NOMO-1 treated with dmso at 0.1 percent for 144 hours (cell line): ENCODE measurements around the gene CRBN.

ENCODE experiments used
- DNase-seq: peaks from one replicate; lab custom pipeline; 2025; ENCODE audit not compliant: unreplicated experiment; lab: John Stamatoyannopoulos, UW

CRBN gene

DNA sequence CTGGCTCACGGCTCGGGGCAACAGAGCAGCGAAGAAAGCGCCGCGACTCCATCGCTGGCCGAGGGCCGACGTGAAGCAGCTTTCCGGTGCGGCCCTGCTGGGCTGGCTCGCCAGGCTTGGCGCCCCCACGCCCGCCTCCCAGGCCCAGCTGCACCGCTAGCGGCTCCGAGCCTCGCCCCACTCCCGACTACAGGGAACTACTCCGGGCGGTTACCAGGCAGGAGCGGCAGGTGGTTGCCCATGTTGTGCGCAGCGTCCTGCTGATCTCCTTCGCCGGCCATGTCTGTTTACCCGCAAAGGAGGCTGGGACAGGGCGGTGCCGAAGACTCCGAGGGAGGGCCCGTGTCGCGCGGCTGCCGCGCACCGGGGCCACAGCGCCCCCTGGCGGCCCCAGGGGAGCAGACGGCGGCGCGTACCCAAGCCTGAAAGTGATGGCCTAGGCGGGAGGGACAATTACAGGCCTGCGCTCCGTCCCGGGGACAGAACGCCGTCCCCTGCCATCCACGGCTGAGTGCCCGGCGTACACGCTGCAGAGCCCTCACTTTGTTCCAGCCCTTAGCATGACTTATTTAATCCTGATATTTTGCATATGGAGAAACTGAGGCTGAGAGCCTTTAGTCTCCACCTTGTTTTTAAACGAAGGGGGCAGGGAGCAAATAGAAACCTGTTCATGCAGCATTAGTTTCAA is at the start of gene CRBN:
TSS of gene CRBN (minus strand) at position 285 of the 688 bp plus-strand sequence. CDS start at position 281, 4 bp downstream.
- peak; percentile 74 for DNase-seq

DNA sequence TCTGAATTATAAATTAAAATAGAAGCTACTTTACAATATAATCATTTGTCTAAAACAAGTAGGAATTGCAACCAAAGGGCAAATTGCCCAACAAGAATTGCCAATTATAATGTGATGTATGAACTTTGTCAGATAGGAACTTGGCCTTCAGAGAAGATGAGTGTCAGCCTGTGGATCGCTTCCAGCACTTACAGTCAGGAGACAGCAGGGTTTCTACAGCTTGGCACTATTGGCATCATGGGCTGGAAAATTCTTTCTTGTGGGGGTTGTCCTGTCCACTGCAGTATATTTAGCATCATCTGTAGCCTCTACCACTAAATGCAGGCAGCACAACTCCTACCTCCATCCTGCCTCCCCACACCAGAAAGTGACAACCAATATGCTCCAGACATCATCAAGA is 48.1 kb upstream of the CRBN start:
- no peak for DNase-seq

DNA sequence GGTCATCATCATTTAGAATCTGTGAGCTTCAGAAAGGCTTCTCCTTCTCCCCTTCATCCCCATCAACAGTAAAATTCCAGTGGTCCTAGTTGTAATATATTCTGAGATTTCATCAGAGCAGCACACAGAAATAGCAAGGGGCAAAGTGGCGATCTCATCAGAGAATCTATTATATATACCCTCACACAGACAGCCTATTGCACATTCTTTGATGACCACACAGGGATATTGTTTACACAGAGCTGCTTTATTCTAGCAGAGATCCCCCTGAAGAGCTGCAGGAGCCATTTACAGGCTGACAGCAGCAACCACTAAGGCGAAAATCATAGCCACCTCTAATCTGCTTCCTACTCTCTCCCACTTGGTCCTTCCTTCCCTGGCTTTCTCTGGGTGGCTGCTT is 42.0 kb upstream of the CRBN start:
- DNase-seq = no peak

DNA sequence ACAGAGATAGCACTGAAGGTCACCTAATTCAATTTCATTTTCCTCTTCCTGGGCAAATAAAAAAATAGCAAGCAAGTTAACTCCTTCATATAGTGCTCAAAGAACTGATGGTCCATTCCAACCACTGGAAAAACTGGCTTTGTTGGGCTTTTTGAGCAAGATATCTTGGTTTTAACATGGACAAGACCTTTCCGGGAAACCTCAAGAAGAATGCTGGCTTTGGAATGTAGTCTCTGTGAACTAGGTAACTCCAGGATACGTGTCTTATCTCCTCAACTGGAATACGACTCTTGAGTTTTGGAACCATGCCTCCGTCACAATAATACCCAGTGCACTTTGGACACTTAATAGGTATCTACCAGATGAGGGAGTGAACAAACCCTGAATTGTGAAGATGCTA is 36.9 kb upstream of the CRBN start:
- no peak for DNase-seq

DNA sequence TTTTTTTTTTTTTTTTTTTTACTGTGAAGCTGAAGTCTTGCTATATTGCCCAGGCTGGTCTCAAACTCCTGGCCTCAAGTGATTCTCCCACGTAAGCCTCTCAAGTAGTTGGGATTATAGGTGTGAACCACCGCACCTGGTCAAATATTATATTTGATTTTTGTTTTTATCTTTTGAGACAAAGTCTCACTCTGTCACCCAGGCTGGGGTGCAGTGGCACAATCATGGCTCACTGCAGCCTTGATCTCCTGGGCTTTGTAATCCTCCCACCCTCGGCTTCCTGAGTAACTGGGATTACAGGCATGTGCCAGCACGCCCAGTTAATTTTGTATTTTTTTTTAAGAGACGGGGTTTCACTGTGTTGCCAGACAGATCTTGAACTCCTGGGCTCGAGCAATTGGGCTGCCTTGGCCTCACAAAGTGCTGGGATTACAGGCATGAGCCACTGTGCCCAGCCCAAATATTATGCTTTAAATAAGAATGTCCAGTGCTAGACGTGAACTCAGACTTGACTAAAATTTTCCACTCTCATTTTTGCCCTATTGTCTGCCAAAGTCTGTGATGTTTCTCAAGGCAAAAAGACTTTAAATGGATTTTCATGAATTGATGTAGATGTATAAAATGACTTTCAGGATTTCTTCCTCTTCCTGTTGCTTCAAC is 33.4 kb upstream of the CRBN start:
- no peak for DNase-seq

DNA sequence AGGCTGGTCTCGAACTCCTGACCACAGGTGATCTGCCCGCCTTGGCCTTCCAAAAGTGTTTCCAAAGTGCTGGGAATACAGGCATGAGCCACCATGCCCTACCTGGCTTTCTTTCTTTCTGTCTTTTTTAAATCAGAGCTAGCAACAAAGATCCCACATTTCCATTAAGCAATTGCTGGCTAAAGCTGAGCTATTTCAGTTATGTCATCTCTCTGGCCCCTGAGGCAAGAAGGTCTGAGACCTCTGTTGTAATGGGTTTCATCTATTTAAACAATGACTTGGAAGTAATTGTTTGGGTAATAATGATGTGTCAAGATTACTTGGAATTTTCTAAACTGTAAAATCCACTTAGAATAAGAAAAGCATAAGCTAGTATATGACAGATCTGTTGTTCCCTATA is 30.2 kb upstream of the CRBN start:
- no peak for DNase-seq

DNA sequence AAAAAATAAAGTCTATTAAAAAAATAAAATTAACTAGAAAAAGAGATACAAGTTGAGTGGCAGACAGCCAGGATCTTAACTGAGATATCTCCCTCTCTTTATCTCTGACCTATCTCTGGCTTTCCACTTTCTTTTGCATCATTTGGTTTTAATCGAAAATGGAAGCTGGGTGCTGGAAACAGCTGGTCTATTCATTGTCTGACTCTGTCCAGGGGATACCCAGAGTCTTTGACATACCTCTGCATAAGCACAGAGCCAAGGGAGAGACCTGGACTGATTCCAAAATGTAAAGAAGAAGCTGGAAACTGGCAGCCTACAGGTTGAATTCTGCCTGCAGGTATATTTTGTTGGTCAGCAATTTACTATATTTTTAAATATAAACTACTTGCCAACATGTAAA is 29.6 kb upstream of the CRBN start:
- DNase-seq = no peak

DNA sequence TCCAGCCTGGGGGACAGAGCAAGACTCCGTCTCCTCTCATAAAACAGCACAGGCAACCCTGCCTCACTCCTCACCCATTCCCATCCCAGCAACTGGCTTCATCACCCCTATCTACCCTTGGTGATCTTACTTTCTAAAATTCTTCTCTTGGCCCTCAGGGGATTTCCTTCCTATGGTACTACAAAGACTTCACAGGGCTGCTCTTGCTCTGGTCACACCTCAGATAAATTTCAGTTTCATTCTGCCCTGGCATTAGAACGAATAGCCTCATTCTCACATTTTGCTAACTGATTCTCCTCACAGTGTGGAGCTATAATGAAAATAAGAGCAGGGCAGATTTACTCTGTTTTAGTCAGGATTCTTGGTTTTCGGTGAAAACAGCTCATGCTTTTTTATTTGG is 22.1 kb upstream of the CRBN start:
- DNase-seq = no peak

DNA sequence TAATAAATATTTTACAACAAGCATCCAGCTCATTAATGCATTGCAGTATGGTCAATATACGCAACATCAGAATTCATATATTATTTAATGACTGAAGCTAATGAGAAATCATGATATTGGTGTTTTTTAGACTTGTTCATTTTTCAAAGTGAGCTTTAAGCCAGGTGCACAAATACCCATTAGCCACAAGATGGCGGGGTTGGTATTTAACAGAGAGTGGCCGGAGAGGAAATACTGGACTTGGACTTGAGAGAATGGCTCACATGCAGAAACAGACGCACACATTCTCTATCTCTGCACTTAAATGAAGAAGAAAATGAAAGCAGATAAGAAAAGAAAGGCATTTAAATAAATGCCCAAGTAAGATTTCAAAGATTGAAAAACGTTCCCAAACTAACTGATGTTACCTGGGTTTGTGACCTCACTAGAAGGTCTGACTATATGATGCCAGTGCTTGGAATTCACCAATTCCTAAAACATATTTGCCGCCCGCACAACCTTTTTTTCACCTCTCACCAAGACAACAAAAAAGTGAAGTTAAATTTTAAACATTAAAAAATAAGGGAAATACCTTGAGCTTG is 21.2 kb upstream of the CRBN start:
- DNase-seq = peak; percentile 29

DNA sequence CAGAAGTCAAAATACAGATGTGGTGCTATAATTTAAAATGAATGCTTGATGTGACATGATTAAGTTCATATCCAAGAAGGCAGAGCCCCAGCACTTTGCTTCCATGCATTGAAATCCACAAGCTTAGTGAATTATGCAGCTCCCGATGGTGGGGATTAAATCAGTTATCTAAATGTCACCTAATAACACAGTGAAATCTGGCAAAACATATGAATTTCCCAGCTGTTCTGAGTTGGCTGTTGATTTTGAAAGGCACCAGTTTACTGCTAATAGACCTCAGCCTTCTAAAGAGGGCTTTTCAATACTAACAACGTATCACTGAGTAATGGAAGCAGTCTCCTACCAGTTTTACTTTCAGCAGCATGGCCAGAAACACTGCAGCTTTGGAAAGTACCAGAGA is 19.8 kb upstream of the CRBN start:
- DNase-seq = no peak

DNA sequence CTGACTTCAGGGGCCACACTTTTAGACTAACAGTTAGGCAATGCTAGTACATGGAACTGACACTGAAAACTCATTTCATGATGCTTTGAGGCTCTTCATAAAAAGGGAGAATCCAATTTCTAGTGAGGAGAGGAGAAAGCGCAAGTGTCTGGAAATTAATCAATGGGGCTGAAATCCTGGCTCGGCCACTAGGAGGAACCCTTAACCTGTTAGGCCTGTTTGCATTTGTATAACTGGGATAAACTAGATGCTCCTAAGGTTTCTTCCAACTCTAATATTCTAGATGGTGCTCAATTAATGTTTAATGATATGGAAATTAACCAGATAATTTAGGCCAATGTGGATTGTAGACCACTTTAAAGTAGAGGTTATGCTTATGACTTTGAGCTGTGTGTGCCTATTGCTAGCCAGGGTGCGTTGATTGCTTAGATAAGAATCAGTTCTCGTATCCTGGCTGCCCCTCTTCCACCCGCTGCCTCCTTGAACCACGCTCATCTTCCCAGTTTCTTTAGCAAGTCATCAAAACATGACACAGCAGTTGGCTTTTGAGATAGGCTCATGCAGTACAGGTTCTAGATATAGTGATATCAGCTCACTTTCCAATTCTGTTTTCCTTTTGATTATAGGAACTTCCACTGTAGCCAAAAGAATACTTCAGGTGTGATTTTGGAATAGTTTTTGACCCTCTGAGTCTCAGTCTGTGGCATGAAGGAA is 16.8 kb upstream of the CRBN start:
- DNase-seq = no peak

DNA sequence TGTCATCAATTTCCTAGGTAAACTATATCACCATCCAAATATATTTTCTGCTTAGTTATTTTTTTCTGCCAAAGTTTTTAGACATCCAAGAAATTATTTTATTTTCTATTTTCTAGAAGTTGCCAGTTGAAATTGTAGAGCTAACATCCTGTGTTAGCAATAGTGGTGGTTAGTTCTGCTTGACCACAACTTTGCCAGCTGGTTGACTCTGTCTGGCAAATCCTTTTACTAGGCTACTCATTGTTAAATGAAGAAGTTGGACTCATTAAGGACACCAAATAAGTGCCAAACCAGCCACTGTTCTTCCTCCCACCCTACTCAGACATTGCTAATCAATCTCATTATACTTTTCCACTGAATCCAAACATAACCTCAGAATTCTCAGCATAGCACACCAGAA is 15.4 kb upstream of the CRBN start:
- no peak for DNase-seq

DNA sequence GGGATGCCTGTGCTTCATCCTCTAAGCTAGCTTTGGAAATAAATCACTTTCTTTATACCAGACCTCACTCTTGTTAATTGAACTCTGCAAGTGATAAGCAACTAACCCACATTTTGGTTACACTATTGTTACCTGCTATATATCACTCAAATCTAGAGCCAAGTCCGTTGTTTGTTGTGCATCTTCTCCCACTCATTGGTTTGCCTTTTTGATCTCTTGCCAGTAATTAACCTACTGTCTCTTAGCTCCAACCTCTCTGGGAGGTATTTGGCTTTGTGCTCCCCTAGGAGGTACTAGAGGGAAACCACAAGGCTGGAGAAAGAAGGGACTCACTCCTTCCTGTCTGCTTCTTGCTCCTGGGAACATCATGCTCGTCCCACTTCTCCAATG is 12.8 kb upstream of the CRBN start:
- no peak for DNase-seq

DNA sequence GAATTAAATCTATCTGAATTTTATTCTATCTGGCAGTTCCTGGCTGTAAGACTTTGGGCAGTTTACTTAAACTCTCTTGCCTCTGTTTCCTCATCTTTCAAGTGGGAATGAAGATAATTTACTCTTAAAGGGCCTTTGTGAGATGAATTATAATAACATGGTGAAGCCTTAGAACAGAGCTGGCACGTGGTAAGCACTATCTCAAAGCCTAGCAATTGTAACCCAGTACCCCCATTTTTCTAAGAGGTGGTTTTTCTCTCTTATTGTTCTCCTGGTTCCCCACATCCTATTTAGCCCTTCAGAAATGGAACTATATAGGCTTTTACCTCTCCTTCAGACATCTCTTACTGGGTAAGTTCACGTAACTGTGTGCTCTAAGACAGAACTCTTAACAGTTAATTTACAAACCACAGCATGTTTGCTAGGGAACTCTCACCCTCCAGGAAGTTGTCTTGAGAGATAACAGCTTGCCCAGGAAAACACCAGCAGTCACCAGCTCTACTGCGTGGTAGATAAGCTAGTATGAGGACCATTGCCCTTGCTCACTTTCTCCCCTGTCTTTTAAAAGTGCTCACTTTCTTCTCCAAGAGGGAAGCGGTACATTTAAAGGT is 12.3 kb upstream of the CRBN start:
- DNase-seq = no peak

DNA sequence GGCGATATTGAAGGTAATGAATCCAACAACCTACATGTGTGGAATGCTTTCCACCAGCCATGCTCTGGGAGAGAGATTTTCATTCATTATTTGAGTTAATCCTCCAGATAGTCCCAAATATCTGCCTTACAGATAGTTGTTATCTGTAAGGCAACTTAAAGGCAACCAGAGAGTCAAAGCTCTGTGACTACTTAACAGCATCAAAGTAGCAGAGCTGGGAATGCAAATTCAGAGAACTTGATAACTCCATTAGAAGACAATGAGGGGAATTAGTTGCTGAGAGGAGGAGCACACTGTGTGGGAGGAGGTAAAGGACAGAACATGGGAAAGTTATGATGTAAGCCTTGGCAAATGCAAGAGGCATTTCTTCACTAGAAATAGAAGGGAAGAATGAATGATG is 10.5 kb upstream of the CRBN start:
- DNase-seq = no peak

DNA sequence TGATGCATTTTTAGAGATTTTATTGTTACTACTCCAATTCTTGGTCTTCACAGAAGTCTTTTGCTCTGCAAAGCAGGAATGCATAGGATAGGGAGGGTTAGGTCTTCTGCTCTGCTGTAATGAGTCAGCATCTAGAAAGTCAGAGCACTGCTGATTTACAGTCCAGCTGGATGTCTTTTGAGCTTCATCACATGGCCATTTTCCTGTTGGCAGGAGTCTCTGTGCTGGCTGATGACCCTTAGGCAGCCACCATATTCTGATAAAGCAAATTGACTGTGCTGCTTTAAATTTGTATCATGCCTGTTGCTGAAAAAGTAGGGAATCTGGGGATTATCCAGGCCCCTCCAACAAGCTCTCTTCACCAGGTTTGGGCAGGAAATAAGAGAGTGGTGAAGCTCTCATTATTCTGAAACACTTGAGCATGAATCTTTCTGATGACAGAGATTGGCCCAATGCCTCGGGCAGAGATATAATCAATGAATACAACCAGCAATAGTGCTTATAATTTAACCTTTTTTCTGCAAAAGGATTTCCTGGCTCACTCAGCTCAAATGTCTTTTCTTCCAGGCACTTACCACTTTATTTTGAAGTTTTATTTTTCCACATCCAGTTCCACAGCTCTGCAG is 9.7 kb upstream of the CRBN start:
- no peak for DNase-seq

DNA sequence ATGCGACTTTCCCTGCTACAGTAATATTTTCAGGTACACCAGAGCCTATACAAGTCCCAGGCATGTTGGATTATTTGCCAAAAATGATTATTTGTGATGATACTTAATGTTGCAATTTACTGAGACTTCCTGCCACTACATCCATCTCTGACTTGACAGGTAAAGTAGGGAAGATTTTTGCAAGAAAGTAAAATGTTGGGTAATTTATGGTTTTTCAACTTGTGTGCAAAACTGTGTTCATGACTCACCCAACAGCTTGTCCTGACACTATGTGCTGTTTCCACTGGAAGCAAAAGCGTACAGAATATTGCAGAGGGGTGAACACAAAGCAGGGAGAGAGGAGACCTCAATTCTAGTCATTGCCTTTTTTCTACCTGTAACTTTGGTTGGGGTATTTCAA is 5.4 kb upstream of the CRBN start:
- peak; percentile 14 for DNase-seq

DNA sequence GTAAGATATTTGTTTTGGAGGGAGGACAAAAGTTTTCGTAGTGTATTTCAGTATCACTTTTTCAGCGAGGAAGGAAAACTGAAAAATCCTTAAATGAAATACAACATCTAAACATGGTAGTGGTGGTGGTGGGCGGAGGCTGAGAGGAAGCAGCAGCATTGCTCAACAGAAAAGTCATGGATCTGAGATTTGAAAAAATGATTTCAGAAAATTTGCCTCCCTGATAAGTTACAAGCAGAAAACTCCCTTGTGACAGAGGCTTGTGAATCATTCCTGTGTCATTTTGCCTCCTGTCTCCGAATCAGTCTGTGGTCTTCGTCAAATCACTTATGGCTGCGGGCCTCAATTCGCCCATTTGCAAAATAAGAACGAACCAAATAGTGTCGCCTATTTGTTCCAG is 965 bp upstream of the CRBN start:
- DNase-seq = no peak

DNA sequence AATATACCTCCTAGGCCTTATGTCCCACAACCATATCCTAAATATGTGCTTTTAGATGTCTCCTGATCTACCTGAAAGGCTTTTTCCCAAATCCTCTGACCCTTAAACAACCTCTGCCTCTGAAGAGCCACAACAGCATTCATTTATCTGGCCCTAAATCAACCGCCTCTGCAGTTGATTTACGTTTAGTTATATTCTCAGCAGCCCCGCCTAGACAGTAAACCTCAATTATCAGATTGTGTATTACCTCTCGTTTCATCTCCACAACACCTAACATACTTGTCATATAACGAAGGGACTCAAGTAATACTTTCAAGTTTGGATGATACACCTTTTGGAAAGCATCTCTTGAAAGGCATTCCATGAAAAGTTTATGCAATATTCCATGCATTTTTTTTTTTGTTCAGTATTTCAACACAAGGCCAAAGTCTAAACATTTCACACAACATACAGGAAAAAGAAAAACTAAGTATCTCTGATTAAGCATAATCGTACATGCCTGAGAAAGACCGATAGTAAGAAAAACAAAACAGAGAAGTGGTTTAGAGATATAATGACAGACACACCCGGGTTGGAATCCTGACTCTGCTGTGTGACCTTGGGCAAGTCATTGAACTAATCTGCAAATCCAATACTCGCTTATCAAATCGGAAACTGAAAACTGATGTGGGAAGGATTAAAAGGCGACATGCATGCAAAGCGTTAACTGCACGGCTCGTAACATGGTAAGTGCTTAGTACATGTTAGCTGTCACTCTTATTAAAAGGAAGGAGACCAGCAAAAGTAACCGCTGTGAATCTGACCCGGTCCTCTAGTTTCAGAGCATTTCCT is 778 bp downstream of the CRBN start:
- no peak for DNase-seq

DNA sequence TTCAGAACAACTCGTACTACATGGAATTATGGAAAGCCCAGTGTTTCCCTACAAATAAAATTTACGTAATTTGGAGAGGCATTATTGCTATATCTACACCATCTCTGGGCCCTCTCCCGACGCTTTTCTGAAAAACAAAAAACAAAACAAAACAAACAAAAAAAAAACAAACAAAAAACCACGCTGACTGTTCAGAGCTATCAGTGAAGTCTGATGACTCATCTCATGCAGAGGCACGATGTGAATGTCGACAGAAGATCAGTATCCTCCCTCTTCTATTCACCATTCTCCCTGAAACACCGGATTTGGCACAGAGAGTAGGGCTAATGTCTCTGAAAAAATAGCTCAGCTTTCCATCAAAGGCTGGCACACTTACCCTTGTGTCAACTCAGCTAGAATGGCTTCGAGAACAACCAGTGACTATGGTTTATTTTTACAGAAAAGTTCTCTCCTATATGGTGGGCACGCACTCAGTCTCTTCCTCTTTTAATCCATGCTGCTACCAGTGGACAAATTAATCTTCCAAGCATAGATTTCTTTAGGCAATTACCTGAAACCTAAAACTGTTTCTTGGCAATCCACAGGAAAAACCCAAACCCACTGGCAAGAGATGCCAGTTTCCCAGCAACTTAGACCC is 1.5 kb downstream of the CRBN start:
- no peak for DNase-seq
